Sciatic nerve (tissue), 2 donors: ENCODE data around the gene CDK2AP2. TPM values are rescaled to one million over a fixed set of nuclear protein-coding genes. Genes with fewer than 3 reads are reported as not detected.
"Not testable (repeated sequence)": the region's sequence is repeated elsewhere in the genome, so short reads cannot be mapped to it uniquely, and the experiment has no call there.

Experiments used
- ATAC-seq: fragments of 200-7000 bp; cut with Tn5 transposase; one replicate; pipeline ENCODE4 v1.9.1; 2020; ENCODE audit warnings: mild to moderate bottlenecking, moderate library complexity
- DNase-seq: peaks from one replicate; pipeline ENCODE4 v3.0.0-alpha.2; 2020; ENCODE audit warnings: low spot score
- intact Hi-C: fragments of 100-400 bp; cut with DNase I; formaldehyde crosslinking; loops from one replicate; pipeline ENCODE4 v1.14.2; 2022
- total RNA-seq: library from RNA; stranded (reverse); fragmentation: NEBNext Ultra II Directional; extraction: Animal tissue kit (Norgen Biotek cat#: 25700); gene quantifications from one replicate; pipeline ENCODE4 v1.2.1, GENCODE V29; 2021
- donor health status: DM: no; HTN: no; CAD: no.
- donor health status: DM: no; HTN: no; CAD: no.

The CDK2AP2 gene
- total RNA-seq, 1 donor from 2014 or later: 73.6 TPM

DNA sequence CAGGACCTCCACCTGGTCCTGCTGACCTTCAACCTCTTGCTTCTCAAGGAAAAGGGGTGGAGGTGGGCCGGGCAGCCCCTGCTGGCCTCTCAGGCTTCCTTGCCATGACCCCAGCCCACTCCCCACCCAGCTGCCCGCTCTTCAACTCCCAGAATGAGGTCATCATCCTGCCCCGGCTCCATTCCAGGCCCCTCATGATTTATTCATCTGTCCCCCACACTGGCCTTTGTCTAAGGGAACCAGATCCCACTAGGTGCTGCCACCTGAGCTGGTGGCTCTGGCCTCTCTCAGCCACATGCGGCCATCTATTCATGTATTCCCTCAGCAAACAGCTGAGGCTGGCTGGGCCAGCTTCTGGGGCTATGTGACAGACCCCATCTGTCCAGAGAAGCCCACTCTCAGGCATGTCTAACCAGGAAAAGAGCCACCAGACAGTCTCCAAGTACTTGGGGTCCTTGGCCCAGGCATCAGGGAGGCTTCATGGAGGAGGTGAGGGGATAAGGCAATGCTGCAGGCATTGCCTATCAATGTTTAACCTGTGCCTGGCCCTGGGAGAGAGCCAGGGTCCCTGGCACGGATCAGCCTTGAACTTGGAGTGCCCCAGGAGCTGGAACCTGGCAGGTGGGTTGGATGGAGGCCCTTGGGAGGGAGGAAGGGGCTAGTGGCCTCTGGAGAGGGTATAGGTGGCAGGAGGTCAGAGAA lies 17.5 kb upstream of the CDK2AP2 start:
- no peak for ATAC-seq
- DNase-seq: no peak
- intact Hi-C loops: no loop called here

DNA sequence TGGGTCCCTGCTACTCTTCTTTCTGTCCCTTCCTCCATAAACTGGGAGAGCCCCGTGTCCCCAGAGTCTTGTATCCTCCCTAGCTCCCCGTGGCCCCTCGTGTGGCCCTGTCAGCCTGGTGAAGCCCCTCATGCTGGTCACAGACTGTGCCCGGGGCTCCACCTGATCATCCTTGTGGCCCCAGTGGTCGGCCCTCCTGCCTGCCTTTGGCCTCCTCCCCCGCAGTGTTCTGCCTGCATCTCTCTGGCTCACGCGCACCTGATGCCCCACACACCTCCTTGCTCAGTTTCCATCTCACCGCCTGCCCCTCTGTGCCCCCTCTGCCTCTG lies 16.5 kb upstream of the CDK2AP2 start:
- intact Hi-C loops: no loop called here
- DNase-seq (no peak), ATAC-seq (no peak)

DNA sequence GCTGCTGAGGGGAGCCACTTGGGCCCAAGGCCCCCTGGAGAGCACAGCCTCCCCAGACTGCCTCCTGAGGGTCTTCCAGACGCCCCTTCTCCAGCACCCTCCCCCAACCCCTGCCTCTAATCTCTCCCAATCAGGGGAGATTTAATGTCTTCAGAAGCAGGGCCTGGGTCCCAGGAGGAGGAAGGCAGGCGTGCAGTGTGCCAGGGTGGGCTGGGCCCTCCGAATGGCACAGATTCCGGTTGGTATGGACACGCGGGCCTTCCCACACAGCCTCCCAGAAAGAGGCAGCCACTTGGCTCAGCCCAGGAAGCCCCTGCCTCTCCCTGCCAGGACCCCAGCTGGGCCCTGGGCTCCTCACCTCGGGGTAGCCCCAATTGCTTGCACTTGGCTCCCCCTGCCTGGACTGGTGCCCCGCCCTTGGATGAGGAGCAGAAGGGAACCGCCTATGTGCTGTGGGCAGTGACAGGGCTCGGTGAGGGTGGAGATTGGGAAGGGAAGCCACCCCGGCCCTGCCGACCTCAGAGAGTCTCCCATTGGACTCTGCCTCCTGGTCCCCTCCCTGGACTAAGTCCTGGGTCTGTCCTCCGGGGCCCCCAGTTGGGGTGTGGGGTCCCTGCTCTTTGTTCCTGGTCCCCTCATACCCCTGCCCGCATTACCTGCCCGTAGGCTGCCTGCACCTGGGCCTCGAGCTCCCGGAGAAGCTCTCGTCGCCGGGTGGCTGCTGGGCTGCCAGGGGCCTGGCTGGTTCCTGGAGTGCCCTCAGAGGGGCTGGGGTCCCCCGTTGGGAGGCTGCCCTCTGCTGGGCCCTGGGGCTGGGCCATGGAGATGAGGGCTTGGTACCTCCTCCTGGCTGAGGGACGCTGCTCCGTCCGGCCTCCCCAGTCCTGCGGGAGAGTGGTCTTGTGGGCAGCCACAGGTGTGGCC lies 15.9 kb upstream of the CDK2AP2 start:
- ATAC-seq: no peak
- intact Hi-C loops: no loop called here
- DNase-seq: no peak

GRCh38 chr11:67522844-67523555 lies 15.0 kb upstream of the CDK2AP2 start, which contains the start of gene CABP2:
TSS of gene CABP2 (minus strand) at chr11:67523446. CDS start at chr11:67523326, 120 bp downstream.
- no peak for DNase-seq
- intact Hi-C loops: no loop called here
- ATAC-seq: no peak

DNA sequence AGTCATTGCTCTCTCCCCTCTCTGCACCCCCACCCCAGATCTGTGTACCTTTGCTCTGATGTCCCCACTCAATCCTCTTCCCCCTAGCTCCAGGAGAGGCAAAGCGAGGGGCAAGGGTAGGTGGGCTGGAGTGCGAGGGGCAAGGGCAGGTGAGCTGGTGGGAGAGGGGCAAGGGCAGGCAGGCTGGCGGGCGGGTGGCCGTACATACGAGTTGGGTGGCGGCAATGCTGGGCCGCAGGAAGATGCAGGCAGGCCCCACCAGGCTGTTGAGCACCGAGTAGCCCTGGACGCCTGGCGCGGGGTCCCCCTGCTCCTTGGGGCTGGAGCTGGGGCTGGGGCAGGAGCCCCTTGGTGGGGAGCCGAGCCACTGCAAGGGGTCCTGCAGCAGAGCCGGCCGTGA lies 14.4 kb upstream of the CDK2AP2 start:
- ATAC-seq: no peak
- intact Hi-C loops: no loop called here

GRCh38 chr11:67521924-67522323 lies 14.0 kb upstream of the CDK2AP2 start:
- intact Hi-C loops: no loop called here
- ATAC-seq: no peak
- DNase-seq: no peak

More for the DNA sequence above, 14.4 kb upstream of the CDK2AP2 start:
- no peak for DNase-seq

DNA sequence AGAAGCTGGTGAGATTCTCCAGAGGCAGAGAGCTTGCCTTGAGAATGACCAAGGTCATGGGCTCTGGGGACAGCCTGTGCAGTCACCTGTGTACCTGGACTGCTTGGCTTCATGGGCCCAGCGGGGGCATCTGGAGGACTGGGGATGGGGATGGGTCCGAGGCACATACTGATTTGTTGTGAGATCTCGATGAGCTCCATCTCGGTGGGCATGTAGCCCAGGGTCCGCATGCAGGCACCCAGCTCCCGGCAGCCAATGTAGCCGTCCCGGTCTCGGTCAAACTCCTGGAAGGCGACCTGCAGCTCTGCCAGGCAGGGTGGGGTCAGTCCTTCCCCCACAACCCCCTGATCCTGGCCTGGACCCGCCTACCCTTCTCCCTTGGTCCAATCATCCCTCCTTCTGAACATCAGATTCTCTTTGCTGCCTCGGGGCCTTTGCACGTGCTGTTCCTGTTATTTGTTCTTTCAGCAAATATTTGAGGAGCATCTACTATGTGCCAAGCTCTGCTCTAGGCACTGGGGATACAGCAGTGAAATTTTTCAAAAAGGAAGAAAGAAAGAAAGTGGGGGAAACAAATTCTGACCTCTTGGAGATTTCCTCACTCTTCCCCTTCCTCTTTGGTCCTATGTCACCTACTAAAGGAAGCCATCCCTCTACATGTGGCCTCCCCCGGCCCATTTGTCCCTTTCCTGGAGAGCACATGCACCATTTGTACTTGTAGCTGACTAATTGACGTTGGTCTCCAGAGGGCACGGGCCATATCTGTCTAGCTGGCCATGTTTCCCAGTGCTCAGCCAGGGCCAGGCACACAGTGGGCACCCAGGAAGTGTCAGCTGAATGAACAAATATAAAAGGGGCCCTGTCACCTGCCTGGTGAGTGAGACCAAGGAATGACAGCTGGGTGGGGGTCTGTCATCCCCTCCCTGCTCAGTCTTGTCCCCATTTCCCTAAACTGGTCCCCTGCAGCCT lies 13.2 kb upstream of the CDK2AP2 start:
- ATAC-seq: no peak
- no peak for DNase-seq
- intact Hi-C loops: no loop called here

- intact Hi-C loops: no loop called here
- ATAC-seq (no peak), DNase-seq (no peak)
Observed at GRCh38 chr11:67519726-67520125, 11.8 kb upstream of the CDK2AP2 start.

DNA sequence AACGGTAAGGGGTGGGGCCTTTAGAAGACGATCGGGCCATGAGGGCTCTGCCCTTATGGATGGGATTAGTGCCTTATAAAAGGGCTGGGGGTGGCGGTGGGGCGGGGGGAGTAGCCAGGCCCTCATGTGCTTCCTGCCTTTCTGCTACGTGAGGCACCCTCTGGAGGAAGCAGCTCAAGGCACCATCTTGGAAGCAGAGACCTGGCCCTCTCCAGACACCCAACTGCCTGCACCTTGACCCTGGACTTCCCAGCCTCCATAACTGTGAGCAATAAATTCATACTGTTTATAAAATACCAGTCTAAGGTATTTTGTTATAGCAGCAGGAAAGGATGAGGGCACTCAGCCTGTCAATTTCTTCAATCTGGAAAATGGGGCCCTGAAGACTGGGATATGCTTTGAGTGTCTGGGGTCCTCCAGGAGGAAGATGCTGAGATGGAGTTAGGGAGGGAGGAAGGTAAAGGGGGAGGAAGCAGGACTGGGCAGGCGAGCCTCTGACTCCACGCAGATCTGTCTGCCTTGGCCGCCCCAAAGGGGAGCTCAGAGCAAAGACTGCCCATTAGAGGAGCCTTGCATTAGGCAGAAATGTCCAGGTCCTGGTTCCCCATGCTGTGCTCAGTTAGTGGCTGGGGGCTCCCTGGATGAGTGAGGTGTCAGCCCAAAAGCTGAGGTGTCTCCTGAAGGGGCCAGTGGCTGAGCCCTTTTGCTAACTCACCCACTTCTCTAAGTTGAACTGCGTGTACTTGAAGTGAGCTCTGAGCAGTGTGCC lies 10.0 kb upstream of the CDK2AP2 start:
- intact Hi-C loops: no loop called here
- DNase-seq (no peak), ATAC-seq (no peak)

- no peak for DNase-seq
- intact Hi-C loops: no loop called here
- no peak for ATAC-seq
Observed at GRCh38 chr11:67516806-67517205, 8.8 kb upstream of the CDK2AP2 start.

- intact Hi-C loops: no loop called here
- ATAC-seq (no peak), DNase-seq (no peak)
Observed at GRCh38 chr11:67514116-67514515, 6.2 kb upstream of the CDK2AP2 start.

DNA sequence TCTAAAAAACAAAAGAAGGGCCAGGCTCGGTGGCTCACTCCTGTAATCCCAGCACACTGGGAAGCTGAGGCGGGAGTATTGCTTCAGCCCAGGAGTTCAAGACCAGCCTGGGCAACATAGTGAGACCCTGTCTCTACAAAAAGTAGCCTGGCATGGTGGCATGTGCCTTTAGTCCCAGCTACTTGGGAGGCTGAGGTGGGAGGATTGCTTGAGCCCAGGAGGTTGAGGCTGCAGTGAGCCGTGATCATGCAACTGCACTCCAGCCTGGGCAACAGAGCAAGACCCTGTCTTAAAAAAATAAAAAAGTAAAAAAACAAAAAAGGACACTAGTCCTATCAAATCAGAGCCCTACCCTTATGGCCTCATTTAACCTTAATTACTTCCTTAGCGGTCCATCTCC lies 3.6 kb upstream of the CDK2AP2 start:
- intact Hi-C loops, DNase-seq, ATAC-seq: not testable (repeated sequence)

DNA sequence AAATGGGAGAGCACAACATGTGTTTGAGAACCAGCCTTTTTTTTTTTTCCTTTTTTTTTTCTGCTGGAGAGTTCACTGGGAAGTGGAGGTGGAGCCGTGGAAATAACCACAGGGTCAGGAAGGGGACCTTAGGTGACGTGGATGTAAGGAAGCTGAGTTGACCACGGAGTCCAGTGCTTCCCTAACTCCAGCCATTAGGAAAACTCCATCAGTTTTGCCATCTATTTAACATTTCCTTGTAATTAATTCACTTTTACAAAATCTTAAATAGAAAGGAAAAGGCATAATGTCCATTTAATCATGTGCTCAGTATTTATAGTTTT lies 2.0 kb upstream of the CDK2AP2 start:
- ATAC-seq (no peak), DNase-seq (no peak)
- intact Hi-C loops: no loop called here

DNA sequence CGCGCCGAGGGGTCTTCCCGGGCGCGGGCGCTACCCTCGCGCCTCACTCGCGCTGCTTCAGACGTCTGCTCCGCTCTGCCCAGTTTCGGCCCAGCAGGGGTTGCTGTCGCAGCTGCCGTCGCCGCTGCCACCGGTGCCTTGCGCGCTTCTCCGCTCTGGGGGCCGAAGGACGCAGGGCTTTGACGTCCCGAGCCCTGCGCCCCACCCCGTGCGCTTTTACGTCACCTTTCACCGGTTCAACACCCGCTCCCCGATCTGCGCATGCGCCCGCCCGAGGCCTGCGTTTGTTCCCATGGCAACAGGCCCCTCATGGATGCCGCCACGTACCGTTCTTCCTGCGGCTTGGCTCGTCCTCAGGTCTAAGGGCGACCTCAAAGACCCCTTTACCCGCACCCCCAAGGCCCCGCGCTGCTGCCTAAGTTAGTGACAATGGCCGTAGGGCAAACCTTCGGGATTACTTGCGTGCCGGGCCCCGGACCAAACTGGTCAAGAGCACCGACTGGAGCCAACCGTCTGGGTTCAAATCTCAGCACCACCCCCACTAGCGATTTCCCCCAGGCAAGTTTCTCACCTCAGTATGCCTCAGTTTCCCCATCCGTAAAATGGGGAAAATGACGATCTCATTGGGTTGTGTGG lies 642 bp upstream of the CDK2AP2 start:
- DNase-seq: peak; percentile 99
- intact Hi-C loops: no loop called here
- ATAC-seq: peak; percentile 72

- intact Hi-C loops: no loop called here
- ATAC-seq (no peak), DNase-seq (no peak)
Observed at GRCh38 chr11:67507242-67507863, 609 bp downstream of the CDK2AP2 start.

GRCh38 chr11:67506426-67507051 lies 1.4 kb downstream of the CDK2AP2 start:
- no peak for ATAC-seq
- intact Hi-C loops: no loop called here
- DNase-seq: no peak
